HEK293T (cell line): ENCODE results near the gene LRRC18.

Experiments used
- ARNT ChIP-seq: fragments of 450-650 bp; IDR thresholded peaks from 2 replicates; pipeline ENCODE4 v1.6.1; 2017; ENCODE audit warnings: mild to moderate bottlenecking
- L3MBTL2 ChIP-seq: fragments of 450-650 bp; conservative IDR thresholded peaks from 2 replicates; pipeline ENCODE4 v1.6.1; 2016; ENCODE audit warnings: mild to moderate bottlenecking
- SP1 ChIP-seq: fragments of 450-650 bp; IDR thresholded peaks from 2 replicates; pipeline ENCODE4 v1.6.1; 2017
- SUZ12 ChIP-seq: fragments of 450-650 bp; IDR thresholded peaks from 2 replicates; pipeline ENCODE4 v1.6.1; 2016; ENCODE audit warnings: mild to moderate bottlenecking
- TARDBP ChIP-seq: fragments of 450-650 bp; IDR thresholded peaks from 2 replicates; pipeline ENCODE4 v1.6.1; 2016
- ZNF384 ChIP-seq: fragments of 450-650 bp; IDR thresholded peaks from 2 replicates; pipeline ENCODE4 v1.6.1; 2016

DNA sequence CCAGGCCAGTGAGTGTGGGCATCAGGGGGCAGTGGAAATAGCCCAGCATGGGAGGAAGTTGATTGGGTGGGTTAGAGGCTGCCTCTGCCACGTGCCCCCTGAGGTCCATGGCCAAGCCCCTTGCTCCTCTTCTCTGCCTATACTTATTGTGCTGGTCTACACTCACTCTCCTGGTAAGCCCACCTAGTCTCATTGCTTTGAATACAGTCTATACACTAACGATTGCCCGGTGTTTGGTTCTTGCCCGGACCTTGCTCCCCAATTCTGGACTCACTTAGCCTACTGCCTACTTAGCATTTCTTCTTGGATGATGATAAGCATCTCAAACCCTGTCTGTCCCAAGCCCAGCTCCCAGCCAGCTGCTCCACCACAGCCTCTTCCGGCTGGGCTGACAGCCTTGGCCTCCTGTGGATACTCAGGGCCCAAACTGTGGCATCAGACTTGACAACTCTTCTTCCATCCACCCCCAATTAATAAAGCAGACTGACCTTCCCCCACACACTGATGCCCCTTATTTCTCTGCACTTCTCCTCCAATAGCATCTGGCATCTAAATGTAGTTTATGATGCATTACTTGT lies 10.1 kb downstream of the LRRC18 start:
- no peak for TF ChIP-seq L3MBTL2
- no peak for TF ChIP-seq TARDBP
- TF ChIP-seq SUZ12: no peak
- no peak for TF ChIP-seq ZNF384
- no peak for TF ChIP-seq ARNT
- no peak for TF ChIP-seq SP1
